ENCODE data around the gene ZNF726. TPM values are rescaled to one million over a fixed set of nuclear protein-coding genes. Genes with fewer than 3 reads are reported as not detected.
"Not testable (repeated sequence)": the region's sequence is repeated elsewhere in the genome, so short reads cannot be mapped to it uniquely, and the experiment has no call there.

Gene ZNF726
- polyA plus RNA-seq, 3 donors, result 9.4 to 11.6 (median 11.2) TPM

DNA sequence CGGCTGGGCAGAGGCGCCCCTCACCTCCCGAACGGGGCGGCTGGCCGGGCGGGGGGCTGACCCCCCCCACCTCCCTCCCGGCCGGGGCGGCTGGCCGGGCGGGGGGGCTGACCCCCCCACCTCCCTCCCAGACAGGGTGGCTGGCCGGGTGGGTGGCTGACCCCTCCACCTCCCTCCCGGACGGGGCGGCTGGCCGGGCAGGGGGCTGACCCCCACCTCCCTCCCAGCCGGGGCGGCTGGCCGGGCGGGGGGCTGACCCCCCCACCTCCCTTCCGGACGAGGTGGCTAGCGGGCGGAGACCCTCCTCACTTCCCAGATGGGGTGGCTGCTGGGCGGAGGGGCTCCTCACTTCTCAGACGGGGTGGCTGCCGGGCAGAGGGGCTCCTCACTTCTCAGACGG lies 22.3 kb downstream of the ZNF726 start:
- DNase-seq (ENCODE audit: low read depth in 3 of 3, low spot score in 2 of 3), result not testable (repeated sequence)

DNA sequence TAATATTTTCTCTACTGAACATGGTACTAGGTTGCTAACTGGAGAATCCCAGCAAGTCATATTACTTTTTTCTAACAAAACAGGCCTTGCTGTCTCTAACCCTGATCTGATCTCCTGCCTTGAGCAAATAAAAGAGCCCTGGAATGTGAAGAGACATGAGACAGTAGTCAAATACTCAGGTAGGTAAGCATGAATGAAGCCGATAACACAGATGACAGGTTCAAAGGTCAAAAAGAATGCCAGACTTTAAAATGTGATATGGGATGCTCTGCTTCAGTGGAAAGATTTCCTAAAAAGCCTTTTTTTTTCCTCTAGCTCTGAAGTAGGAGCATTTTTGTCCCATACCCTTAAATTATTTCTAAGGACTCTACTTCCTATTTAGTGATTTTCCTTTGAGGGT lies 28.7 kb downstream of the ZNF726 start:
- no peak for DNase-seq (ENCODE audit: low read depth in 3 of 3, low spot score in 2 of 3)

DNA sequence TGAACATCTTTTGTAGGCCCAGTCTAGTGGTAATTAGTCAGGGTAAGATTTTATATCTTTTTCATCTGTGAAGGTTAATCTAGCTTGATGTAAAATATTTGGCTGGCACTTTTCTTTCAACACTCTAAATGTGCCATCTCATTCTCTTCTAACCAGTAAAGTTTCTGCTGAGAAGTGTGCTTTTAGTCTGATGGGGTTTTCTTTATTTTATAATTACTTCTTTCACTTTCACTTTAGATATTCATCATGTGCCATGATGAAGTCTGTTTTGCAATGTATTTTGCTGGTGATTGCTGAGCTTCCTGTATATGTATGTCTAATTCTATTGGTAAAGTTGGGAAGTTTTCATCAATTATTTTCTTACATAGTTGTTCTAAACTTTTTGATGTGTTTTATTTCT lies 31.9 kb downstream of the ZNF726 start:
- no peak for DNase-seq (ENCODE audit: low read depth in 3 of 3, low spot score in 2 of 3)

DNA sequence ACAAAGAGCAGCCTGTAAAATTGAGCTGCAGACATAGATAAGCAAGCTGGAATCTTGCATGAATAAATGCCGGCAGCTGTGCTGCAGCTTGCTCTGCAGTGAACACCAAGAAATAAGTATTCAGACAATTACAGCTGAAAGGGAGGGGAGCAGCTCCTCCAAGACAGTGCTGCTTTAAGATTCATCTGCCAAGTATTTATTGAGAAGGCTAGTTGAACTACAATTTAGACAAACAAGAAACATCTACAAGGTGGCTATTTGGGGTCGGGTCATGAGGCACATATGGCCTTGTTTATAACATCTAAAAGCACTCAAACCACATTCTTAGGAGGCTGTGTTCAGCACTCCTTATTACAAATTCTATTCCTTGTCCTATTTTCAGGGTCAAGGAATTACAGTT lies 34.9 kb downstream of the ZNF726 start:
- no peak for DNase-seq (ENCODE audit: low read depth in 3 of 3, low spot score in 2 of 3)

DNA sequence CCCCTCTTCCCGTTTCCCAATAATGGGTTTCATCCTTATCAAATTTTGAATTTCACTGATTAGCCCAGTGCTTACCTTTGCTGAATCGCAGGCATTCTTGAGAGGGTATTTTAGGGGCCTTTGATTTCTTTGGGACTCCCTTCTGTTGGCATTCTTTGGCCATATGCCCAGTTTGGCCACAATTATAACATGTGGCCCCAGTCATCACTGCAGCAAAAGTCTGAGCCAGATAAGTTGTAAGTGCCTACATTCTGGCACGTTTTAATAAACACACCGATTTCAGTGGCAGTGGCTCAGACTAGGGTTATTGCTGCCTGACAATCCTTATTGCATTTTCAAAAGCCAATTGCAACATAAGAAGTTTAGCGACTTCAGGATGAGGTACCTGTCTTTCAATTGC lies 41.4 kb downstream of the ZNF726 start:
- no peak for DNase-seq (ENCODE audit: low read depth in 3 of 3, low spot score in 2 of 3)

DNA sequence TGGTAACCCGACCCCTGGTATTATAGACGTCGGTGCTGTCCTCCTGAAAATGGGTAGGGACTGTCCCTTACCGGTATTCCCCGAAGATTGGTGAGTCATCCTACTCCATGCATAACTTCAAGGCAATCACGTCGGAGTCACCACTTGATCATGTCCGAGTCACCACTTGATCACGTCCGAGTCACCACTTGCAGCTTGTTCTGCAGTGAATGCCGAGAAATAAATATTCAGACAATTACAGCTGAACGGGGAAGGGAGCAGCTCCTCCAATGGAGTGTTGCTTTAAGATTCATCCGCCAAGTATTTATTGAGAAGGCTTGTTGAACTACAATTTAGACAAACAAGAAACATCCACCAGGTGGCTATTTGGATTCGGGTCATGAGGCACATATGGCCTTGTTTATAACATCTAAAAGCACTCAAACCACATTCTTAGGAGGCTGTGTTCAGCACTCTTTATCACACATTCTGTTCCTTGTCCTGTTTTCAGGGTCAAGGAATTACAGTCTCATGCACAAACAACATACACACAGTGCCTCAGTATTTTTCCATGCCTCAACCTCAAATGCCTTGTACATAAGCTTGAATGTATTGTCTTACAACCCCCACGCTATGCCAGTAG lies 43.1 kb downstream of the ZNF726 start:
- no peak for DNase-seq (ENCODE audit: low read depth in 3 of 3, low spot score in 2 of 3)

DNA sequence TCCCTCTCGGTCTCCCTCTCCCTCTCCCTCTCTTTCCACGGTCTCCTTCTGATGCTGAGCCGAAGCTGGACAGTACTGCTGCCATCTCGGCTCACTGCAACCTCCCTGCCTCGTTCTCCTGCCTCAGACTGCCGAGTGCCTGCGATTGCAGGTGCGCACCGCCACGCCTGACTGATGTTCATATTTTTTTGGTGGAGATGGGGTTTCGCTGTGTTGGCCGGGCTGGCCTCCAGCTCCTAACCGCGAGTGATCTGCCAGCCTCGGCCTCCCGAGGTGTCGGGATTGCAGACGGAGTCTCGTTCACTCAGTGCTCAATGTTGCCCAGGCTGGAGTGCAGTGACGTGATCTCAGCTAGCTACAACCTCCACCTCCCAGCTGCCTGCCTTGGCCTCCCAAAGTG lies 48.7 kb downstream of the ZNF726 start:
- DNase-seq (ENCODE audit: low read depth in 3 of 3, low spot score in 2 of 3), result not testable (repeated sequence)

DNA sequence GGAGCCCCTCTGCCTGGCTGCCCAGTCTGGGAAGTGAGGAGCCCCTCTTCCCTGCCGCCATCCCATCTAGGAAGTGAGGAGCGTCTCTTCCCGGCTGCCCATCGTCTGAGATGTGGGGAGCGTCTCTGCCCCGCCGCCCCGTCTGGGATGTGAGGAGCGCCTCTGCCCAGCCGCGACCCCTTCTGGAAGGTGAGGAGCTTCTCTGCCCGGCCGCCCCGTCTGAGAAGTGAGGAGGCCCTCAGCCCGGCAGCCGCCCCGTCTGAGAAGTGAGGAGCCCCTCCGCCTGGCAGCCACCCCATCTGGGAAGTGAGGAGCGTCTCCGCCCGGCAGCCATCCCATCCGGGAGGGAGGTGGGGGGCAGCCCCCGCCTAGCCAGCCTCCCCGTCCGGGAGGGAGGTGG lies 49.2 kb downstream of the ZNF726 start:
- not testable (repeated sequence) for DNase-seq (ENCODE audit: low read depth in 3 of 3, low spot score in 2 of 3)

DNA sequence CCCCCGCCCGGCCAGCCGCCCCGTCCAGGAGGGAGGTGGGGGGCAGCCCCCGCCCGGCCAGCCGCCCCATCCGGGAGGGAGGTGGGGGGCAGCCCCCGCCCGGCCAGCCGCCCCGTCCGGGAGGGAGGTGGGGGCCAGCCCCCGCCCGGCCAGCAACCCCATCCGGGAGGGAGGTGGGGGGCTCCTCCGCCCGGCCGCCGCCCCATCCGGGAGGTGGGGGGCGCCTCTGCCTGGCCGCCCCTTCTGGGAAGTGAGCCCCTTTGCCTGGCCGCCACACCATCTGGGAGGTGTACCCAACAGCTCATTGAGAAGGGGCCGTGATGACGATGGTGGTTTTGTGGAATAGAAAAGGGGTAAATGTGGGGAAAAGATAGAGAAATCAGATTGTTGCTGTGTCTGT lies 49.6 kb downstream of the ZNF726 start:
- DNase-seq (ENCODE audit: low read depth in 3 of 3, low spot score in 2 of 3), result not testable (repeated sequence)

DNA sequence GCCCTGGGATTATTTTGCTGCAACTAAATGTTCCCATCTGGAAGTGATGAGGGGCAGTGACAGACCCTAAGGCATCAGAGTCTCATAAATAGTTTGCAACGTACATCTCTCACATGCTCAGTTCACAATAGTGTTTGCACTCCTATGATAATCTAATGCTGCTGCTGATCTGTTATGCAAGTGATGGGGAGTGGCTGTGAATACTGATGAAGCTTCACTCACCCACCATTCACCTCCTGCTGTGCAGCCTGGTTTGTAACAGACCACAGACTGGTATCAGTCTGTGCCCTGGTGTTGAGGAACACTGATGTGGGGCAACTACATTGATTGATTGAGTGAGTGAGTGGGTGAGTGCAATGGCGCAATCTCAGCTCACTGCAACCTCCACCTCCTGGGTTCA lies 54.9 kb downstream of the ZNF726 start:
- no peak for DNase-seq (ENCODE audit: low read depth in 3 of 3, low spot score in 2 of 3)

DNA sequence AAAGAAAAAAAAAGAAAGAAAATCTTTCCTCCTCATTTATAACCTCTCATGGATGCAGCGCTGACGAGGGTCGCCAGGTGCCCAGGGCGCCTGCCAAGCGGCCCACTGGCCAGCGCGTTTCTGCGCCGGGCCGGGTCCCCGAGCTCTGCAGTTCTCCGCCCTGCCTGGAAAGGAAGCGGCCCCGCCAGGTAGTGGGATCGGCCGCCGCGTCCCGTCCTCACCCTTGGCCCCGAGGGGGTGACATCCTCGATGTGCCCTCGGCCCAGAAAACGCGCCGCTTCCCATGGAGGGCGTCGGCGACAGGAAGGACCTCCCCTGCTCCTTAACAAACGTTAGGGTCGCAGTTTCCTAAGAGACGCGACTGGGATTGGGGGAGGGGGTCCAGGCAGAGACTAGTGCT lies 56.9 kb downstream of the ZNF726 start:
- no peak for DNase-seq (ENCODE audit: low read depth in 3 of 3, low spot score in 2 of 3)

DNA sequence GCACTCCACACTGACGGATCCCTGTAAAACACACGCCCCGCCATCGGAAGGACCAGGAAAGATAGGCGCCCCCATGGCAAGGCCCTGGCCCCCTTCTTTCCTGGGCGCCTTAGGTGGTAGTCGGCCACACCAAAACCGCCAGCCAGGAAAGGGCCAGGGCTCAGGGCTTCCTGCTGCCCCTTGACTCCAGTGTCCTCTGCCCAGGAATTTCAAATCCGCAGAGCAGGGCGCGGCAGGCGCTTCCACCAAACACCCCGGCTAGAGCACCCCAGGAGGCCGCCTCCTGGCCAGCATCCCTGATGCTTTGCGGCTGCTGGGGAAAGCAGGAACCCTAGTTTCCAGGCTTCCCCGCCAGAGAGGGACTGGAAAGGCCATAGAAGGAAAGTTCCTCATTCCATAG lies 57.5 kb downstream of the ZNF726 start:
- DNase-seq (ENCODE audit: low read depth in 3 of 3, low spot score in 2 of 3), result no peak

DNA sequence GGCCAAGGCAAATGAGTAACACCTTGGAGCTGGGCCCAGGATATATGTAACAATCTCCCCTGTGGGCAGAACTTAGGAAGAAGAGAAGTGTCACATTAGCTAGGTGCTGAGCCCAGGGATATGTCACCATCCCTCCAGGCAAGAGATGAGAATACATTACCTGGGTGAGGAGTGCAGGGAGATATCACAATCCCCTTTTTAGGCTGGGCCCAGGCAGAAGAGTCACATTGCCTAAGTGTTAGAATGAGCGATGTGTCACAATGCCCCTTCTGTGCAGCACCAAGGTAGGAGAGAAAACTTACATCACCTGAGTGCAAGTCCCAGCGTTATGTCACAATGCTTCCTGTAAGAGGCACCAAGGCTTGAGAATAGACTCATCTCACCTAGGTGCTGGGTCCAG lies 60.3 kb downstream of the ZNF726 start:
- DNase-seq (ENCODE audit: low read depth in 3 of 3, low spot score in 2 of 3), result no peak

DNA sequence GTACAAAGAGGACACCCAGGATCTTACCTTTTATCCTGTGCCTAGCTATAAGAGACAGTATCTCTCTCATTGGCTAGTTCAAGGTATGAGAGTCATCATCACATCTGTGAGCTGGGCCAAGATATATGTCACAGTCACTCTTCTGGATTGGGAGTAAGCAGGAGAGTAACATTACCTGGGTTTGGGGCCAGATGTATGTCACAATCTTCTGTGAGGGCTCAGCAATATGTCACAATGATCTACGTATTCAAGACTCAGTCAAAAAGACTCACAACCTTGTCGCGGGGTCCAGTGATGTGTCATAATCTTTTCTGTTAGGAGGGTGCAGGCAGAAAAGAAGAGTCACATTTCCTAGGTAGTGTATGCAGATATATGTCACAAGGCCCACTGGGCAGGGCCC lies 61.9 kb downstream of the ZNF726 start:
- DNase-seq (ENCODE audit: low read depth in 3 of 3, low spot score in 2 of 3), result not testable (repeated sequence)

DNA sequence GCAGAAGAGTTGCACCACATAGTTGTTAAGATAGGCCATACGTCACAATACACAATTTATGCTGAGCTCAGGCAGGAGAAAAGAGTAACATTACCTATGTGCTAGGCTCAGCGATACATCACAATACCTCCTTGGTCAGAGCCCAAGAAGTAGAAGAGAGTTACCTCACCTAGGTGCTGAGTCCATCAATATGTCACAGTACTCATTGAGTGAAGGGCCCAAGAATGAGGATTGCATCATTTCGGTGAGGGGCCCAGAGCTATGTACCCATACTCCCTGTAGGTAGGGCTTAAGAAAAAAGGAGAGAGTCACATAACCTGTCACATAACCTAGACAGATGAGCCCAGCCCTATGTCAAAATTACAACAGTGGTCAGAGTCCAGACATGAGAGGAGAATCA lies 62.6 kb downstream of the ZNF726 start:
- DNase-seq (ENCODE audit: low read depth in 3 of 3, low spot score in 2 of 3), result not testable (repeated sequence)

DNA sequence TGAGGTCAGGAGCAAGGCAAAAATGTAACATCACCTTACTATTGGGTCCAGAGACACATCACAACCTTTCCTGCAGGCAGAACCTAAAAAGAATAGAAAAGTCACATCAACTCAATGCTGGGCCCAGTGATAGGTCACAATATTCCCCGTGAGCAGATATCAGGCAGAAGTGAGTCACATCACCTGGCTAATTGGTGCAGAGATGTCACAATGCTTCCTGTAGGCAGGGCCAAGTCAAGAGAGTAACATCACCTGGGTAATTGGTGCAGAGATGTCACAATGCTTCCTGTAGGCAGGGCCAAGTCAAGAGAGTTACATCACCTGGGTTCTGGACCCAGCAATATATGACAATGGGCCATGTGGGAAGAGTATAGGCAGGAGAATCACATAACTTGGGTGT lies 63.4 kb downstream of the ZNF726 start:
- DNase-seq (ENCODE audit: low read depth in 3 of 3, low spot score in 2 of 3), result no peak

DNA sequence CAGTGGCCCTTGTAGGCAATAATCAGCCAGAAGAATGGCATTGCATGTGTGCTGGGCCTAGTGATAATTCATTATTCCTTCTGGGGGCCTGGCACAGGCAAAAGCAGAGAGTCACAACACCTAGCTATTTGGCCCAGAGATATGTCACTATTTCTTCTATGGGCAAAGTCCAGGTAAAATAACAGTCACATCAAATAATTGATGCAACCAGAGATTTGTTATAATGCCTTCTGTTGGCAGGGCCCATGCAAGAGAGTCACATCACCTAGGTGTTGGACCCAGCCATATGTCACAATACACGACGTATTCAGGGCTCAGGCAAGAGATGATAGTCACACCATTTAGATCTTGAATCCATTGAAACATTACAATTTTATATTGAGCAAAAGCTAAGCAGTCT lies 66.1 kb downstream of the ZNF726 start:
- no peak for DNase-seq (ENCODE audit: low read depth in 3 of 3, low spot score in 2 of 3)

DNA sequence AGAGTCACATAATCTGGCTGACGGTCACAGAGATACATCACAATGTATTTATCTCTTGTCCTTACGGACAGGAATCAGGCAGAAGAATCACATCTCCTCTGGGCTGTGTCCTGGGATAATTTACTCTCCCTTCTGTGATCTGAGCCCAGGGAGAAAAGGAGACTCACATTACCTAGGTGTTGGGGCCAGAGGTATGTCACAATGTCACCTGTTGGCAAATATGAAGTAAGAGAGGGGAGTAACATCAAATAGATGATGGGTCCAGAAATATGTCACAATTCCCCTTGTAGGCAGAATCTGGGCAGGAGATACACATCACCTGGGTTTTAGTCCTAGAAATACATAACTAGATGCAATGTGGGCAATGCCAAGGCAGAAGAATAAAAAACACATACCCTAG lies 67.2 kb downstream of the ZNF726 start:
- no peak for DNase-seq (ENCODE audit: low read depth in 3 of 3, low spot score in 2 of 3)

DNA sequence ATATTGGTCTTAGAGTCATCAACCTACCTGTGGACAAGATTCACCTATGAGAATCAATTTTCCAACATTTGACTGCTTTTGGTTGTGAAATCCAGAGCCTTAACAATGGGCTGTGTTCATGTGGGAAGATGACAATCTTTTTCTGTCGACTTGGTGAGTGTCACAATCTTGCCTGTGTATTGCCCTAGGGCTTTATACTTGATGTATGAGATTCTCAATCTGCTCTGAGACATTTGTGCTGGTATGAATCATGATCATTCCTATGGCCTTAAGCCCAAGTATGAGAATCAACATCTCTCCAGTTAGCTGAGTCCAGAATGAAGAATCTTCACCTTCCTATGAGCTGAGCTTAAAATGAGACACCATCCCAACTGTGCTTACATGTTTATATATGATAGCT lies 68.7 kb downstream of the ZNF726 start:
- DNase-seq (ENCODE audit: low read depth in 3 of 3, low spot score in 2 of 3), result no peak
